Measurements from ENCODE around the gene CPB1.

The CPB1 gene

DNA sequence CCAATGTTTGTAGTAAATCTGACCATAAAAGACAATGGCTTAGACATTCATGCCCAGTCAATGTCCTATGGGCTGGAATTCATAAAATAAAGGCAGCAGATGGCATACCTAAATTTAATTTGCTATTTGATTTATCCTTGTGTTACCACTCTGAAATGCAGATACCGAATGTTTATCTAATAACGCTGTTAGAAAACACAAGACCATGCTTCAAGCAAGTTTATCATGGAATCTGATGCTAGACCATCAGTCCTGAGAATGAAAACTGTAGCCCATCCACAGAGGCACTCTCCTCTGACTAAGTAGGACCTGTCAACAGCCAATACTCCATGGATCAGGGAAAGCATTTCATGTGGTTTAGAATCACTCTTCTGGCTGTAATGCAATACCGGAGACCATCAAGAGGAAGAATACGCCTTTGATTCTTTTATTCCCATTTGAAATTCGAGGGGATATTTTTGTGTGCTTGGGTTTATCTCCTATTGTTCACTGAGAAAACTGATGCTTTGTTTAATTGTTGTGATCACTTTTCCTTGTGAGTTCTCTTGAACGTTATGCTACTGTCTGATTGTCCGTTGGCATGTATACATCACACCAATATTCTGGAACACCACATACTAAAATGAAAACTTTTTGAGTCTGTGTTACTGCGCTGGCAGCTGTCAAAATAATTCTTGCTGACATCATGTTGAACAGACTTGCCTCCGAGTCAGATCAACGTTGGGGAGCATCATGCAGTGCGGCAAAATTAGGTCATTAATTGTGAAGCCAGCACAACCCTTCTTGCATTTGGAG is 12.1 kb upstream of the CPB1 start:
- in situ Hi-C loops (cut with HindIII; ENCODE audit: low pct_unique_long_range_greater_than_20kb, low sequenced_read_pairs) = no loop called here
- no peak for DNase-seq (ENCODE audit: low read depth in 1 of 2, low spot score in 1 of 2)
- TF ChIP-seq JUND (IDR thresholded peaks at IDR 0.05; ENCODE audit: low read depth) = no peak

DNA sequence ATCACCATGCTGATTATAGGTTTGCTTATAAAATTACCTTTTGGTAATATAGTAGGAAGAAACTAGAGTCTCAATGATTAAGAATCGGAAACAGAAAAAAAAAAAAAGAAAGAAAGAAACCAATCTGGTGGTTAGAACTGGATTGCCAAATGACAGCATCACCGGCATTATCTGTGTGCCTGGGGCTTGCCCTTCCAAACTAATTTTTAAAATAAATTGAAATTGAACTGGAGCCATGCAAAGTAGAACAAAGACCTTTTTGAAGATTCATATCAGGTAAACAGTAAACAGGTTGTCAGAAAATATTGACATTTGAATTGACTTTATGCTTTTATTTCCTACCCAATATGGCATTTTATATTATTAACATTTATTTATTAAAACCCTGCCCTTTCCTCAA is 11.2 kb upstream of the CPB1 start:
- in situ Hi-C loops (cut with HindIII; ENCODE audit: low pct_unique_long_range_greater_than_20kb, low sequenced_read_pairs) = no loop called here
- no peak for DNase-seq (ENCODE audit: low read depth in 1 of 2, low spot score in 1 of 2)
- no peak for TF ChIP-seq JUND (IDR thresholded peaks at IDR 0.05; ENCODE audit: low read depth)

DNA sequence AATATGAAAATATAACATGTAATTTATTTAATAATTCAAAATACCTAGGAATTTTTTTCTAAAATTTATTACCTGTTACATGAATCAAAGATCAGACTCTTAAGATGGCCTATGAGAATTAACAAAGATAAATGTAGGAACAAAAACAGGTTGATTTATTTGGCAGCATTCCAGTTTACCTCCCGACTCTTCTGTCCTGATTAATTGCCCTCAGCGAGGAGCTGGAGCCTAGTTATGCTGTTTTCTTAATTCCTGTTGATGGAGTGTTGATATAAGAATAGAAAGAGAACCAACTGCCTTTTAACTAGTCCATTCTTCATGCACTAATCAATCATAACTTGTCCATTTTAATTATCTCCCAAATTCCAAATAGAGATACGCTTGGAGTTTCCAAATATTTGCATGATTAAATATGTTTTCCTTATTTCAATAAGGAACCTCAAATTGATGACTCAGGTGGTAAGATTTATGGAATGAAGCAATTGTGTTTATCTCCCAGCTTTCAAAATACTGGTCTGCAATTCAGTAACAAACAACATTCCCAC is 10.6 kb upstream of the CPB1 start:
- TF ChIP-seq JUND (IDR thresholded peaks at IDR 0.05; ENCODE audit: low read depth) = no peak
- in situ Hi-C loops (cut with HindIII; ENCODE audit: low pct_unique_long_range_greater_than_20kb, low sequenced_read_pairs) = no loop called here
- DNase-seq (ENCODE audit: low read depth in 1 of 2, low spot score in 1 of 2) = no peak

DNA sequence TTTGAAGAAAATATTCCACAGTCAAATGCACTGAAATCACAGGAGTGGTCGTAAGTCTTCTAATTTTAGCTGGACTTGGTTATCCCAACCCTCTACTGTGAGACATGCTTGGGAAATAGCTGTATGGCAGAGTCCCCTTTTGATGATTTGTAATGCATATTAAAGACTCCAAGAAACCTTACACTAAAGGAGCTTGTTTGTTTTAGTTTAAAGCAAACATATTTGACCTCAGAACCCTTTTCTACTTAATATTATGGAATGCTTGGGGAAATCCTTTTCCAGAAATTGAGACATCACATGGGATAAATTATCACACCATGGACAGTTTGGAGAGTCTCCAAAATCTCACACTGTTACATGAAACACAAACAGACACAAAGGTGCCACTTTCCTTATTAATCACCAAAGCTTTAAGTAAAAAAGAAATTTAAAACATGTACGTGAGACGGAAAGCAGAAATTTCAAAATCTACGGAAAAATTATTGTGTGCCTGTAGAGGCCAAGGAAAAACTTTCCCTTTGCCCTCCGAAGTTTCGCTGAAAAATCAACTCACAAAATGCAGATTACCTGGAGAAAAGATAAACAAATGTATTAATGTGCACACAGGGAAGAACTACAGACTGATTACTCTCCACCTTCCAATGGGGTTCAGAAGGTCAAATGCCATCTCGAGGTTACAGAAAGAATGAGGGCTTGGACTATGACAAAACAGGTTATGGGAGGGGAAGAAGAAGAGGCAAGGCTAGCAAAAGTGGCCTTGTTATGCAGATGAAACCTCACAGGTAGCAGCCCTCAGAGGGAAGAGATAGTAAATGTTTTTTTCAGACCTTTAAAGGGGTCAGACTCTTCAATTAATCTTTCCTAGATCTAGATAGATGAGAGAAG is 7.0 kb upstream of the CPB1 start:
- no peak for TF ChIP-seq JUND (IDR thresholded peaks at IDR 0.05; ENCODE audit: low read depth)
- in situ Hi-C loops (cut with HindIII; ENCODE audit: low pct_unique_long_range_greater_than_20kb, low sequenced_read_pairs) = no loop called here
- DNase-seq (ENCODE audit: low read depth in 1 of 2, low spot score in 1 of 2) = no peak

DNA sequence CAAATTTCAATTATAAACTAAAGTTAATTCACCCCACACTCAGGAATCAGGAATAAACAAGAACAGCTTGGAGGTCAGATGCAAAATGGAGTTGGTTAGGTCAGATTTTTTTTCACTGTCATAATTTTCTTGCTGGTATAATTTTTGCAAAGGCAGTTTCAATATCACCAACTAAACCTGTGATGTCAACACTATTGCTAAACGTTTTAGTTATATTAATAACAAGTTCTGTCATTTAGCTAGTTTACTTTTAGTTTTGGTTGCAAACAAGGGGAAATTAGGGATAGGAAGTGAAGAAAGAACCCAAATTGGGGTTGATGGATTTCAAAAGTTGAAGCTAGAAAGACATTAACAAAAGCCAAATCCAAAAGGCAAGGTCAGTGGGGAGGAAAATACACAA is 4.6 kb upstream of the CPB1 start:
- DNase-seq (ENCODE audit: low read depth in 1 of 2, low spot score in 1 of 2) = no peak
- in situ Hi-C loops (cut with HindIII; ENCODE audit: low pct_unique_long_range_greater_than_20kb, low sequenced_read_pairs) = no loop called here
- TF ChIP-seq JUND (IDR thresholded peaks at IDR 0.05; ENCODE audit: low read depth) = no peak

DNA sequence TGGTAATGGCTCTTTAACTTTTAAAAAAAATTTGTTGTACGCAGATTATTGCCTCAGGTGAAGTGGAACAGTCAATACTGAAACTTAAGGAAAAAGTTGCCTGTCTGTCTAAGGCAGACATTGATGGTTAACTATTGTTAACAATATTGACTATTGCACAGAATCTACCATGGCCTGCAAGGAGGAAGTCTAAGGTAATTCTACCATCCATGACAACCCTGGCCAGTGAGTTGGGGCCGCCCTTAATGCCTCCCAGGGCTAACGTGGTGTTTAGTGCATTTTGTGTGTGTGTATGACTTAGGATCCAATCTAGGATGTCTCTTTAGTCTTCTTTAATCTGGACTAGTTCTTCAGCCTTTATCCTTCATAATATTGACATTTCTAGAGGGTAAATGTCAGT is 2.1 kb upstream of the CPB1 start:
- in situ Hi-C loops (cut with HindIII; ENCODE audit: low pct_unique_long_range_greater_than_20kb, low sequenced_read_pairs) = no loop called here
- DNase-seq (ENCODE audit: low read depth in 1 of 2, low spot score in 1 of 2) = no peak
- no peak for TF ChIP-seq JUND (IDR thresholded peaks at IDR 0.05; ENCODE audit: low read depth)

- DNase-seq (ENCODE audit: low read depth in 1 of 2, low spot score in 1 of 2) = no peak
- TF ChIP-seq JUND (IDR thresholded peaks at IDR 0.05; ENCODE audit: low read depth) = no peak
- in situ Hi-C loops (cut with HindIII; ENCODE audit: low pct_unique_long_range_greater_than_20kb, low sequenced_read_pairs) = no loop called here
These were observed 602 bp downstream of the CPB1 start for GRCh38 chr3:148828136-148828690.

- no peak for DNase-seq (ENCODE audit: low read depth in 1 of 2, low spot score in 1 of 2)
- no peak for TF ChIP-seq JUND (IDR thresholded peaks at IDR 0.05; ENCODE audit: low read depth)
- in situ Hi-C loops (cut with HindIII; ENCODE audit: low pct_unique_long_range_greater_than_20kb, low sequenced_read_pairs) = no loop called here
These were observed 2.3 kb downstream of the CPB1 start for GRCh38 chr3:148829926-148830325.

GRCh38 chr3:148833223-148833622 is 5.6 kb downstream of the CPB1 start:
- in situ Hi-C loops (cut with HindIII; ENCODE audit: low pct_unique_long_range_greater_than_20kb, low sequenced_read_pairs) = no loop called here
- no peak for DNase-seq (ENCODE audit: low read depth in 1 of 2, low spot score in 1 of 2)
- no peak for TF ChIP-seq JUND (IDR thresholded peaks at IDR 0.05; ENCODE audit: low read depth)

GRCh38 chr3:148839805-148840204 is 12.2 kb downstream of the CPB1 start:
- in situ Hi-C loops (cut with HindIII; ENCODE audit: low pct_unique_long_range_greater_than_20kb, low sequenced_read_pairs) = no loop called here
- TF ChIP-seq JUND (IDR thresholded peaks at IDR 0.05; ENCODE audit: low read depth) = no peak
- no peak for DNase-seq (ENCODE audit: low read depth in 1 of 2, low spot score in 1 of 2)

- no peak for DNase-seq (ENCODE audit: low read depth in 1 of 2, low spot score in 1 of 2)
- TF ChIP-seq JUND (IDR thresholded peaks at IDR 0.05; ENCODE audit: low read depth) = no peak
- in situ Hi-C loops (cut with HindIII; ENCODE audit: low pct_unique_long_range_greater_than_20kb, low sequenced_read_pairs) = no loop called here
These were observed 12.8 kb downstream of the CPB1 start for GRCh38 chr3:148840451-148840850.

DNA sequence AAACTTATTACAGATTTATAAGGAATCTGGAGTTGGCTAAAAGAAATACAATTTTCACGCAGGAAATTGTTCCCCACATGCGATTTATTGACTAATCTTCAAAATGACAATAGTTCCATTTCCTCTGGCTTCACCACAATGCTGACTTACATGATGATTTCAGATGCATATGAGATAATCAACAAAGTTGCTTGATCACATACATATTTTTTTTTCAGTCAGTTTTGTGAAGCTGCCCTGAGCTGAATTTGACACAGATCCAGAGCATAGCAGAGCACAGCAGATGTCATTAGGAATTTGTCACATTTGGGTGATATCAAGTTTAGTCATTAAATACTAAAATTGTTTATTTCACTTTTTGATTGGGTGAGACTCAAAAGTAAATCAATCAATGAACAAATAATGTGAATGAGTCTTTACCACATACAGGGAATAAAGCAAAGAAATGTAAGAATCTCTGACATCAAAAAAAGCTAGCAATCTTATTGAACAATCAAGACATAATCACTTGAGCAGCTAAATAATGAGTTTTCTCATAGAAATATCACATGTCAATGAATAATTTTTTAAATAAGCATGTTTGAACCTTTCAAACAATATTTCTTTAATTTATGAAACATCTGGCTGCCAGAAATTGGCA is 18.3 kb downstream of the CPB1 start:
- no peak for DNase-seq (ENCODE audit: low read depth in 1 of 2, low spot score in 1 of 2)
- in situ Hi-C loops (cut with HindIII; ENCODE audit: low pct_unique_long_range_greater_than_20kb, low sequenced_read_pairs) = no loop called here
- no peak for TF ChIP-seq JUND (IDR thresholded peaks at IDR 0.05; ENCODE audit: low read depth)

All from T47D (cell line).